ENCODE results near the gene TECR. TPM values are rescaled to one million over a fixed set of nuclear protein-coding genes. Genes with fewer than 3 reads are reported as not detected.
"Not testable (repeated sequence)": the region's sequence is repeated elsewhere in the genome, so short reads cannot be mapped to it uniquely, and the experiment has no call there.

TECR gene
- total and polyA plus RNA-seq, 4 donors = 40.1 to 112 (median 60.5) TPM

DNA sequence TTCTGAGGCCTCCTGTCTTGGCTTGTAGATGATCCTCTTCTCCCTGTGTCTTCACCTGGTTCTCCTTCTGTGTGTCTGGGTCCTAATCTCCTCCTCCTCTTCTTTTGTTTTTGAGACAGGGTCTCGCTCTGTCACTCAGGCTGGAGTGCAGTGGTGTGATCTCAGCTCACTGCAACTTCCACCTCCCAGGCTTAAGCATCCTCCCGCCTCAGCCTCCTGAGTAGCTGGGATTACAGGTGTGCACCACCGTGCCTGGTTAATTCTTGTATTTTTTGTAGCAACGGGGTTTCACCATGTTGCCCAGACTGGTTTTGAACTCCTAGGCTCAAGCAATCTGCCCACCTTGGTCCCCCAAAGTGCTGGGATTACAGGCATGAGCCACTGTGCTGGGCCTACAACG lies 82.8 kb downstream of the TECR start:
- H3K27me3 ChIP-seq (ENCODE audit: control insufficient read depth in 1 of 2, insufficient read depth in 2 of 2, low read length in 1 of 2); H3K27ac ChIP-seq (ENCODE audit: low read depth in 1 of 2, low read length in 2 of 2); H3K4me3 ChIP-seq (ENCODE audit: low read length in 2 of 2); intact Hi-C loops (cut with DNase I); DNase-seq; ATAC-seq (ENCODE audit: low FRiP score); H3K4me1 ChIP-seq (ENCODE audit: control insufficient read depth in 1 of 2, insufficient read depth in 2 of 2, low read length in 2 of 2); H3K36me3 ChIP-seq (ENCODE audit: control insufficient read depth in 1 of 2, insufficient read depth in 2 of 2, low read length in 1 of 2); H3K9me3 ChIP-seq (ENCODE audit: control insufficient read depth, low read length): not testable (repeated sequence)
- WGBS, 2 donors = 61 to 81% methylated on average over 5 of the region's 5 CpGs

DNA sequence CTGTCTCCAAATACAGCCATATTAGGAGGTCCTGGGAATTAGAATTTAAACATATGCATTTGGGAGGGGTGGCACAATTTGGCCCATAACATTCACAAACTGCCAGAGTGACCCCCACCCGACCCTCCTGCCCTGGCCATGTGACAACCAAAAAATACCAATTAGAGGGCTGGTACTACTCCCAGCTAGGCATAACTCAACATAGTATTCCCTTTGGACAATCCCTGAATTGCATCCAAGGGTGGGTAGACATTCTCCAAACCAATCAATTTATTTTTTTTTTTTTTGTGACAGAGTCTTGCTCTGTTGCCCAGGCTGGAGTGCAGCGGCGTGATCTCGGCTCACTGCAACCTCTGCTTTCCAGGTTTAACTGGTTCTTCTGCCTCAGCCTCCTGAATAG lies 83.3 kb downstream of the TECR start:
- H3K4me3 ChIP-seq (ENCODE audit: low read length in 2 of 2) = no peak overlapping the region
- no peaks in the 10 kb centered on the region for H3K4me1 ChIP-seq (ENCODE audit: control insufficient read depth in 1 of 2, insufficient read depth in 2 of 2, low read length in 2 of 2)
- no peaks in the 10 kb centered on the region for H3K36me3 ChIP-seq (ENCODE audit: control insufficient read depth in 1 of 2, insufficient read depth in 2 of 2, low read length in 1 of 2)
- ATAC-seq (ENCODE audit: low FRiP score) (no peak), DNase-seq (no peak)
- H3K27me3 ChIP-seq (ENCODE audit: control insufficient read depth in 1 of 2, insufficient read depth in 2 of 2, low read length in 1 of 2) = no peaks in the 10 kb centered on the region
- no peak overlapping the region for H3K27ac ChIP-seq (ENCODE audit: low read depth in 1 of 2, low read length in 2 of 2)
- 71 to 80% methylated on average over 4 of the region's 4 CpGs for WGBS, 2 donors
- no peaks in the 10 kb centered on the region for H3K9me3 ChIP-seq (ENCODE audit: control insufficient read depth, low read length)
- intact Hi-C loops (cut with DNase I) = no loop called here

DNA sequence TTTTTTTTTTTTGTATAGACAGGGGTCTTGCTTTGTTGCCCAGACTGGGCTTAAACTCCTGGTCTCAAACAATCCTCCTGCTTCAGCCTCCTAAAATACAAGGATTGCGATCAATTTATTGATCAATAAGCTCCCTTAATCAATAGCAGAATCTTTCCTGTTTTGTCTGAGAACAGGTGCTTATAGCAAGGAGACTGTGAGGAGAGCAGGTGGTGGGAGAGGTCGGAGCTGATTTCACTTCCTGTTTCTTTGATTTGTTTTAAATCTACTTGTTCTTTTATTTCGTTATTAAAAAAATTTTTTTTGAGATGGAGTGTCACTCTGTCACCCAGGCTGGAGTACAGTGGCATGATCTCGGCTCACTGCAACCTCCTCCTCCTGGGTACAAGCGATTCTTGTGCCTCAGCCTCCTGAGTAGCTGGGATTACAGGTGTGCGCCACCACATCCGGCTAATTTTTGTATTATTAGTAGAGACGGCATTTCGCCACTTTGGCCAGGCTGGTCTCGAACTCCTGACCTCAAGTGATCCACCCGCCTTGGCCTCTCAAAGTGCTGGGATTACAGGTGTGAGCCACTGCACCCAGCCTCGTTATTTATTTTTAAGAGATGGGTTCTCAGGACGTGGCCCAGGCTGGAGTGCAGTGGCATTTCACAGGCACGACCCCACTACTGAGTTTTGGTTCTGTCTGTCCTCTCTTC lies 84.2 kb downstream of the TECR start:
- H3K27ac ChIP-seq (ENCODE audit: low read depth in 1 of 2, low read length in 2 of 2); H3K36me3 ChIP-seq (ENCODE audit: control insufficient read depth in 1 of 2, insufficient read depth in 2 of 2, low read length in 1 of 2); ATAC-seq (ENCODE audit: low FRiP score); H3K4me3 ChIP-seq (ENCODE audit: low read length in 2 of 2); DNase-seq; H3K27me3 ChIP-seq (ENCODE audit: control insufficient read depth in 1 of 2, insufficient read depth in 2 of 2, low read length in 1 of 2); intact Hi-C loops (cut with DNase I); H3K9me3 ChIP-seq (ENCODE audit: control insufficient read depth, low read length); H3K4me1 ChIP-seq (ENCODE audit: control insufficient read depth in 1 of 2, insufficient read depth in 2 of 2, low read length in 2 of 2): not testable (repeated sequence)
- WGBS, 2 donors = 71 to 72% methylated on average over 14 of the region's 14 CpGs

DNA sequence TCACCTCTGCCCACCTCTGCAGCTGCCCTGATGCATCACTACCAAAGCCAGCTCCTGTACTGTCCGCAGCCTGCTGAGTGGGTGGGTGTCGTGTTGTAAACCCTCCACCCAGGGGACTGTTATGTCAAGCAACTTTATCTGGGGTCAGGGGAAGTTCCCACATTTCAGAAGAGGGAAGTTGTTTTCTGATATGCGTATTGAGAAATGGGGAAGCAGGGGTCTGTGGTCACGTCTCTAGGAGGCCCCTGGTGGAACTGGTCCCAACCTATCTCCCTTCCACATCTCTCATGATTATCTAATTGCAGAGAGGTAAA lies 84.7 kb downstream of the TECR start:
- H3K27me3 ChIP-seq (ENCODE audit: control insufficient read depth in 1 of 2, insufficient read depth in 2 of 2, low read length in 1 of 2) = no peaks in the 10 kb centered on the region
- intact Hi-C loops (cut with DNase I) = no loop called here
- H3K9me3 ChIP-seq (ENCODE audit: control insufficient read depth, low read length) = peaks cover 2% of the 10 kb centered on the region
- DNase-seq (no peak), ATAC-seq (ENCODE audit: low FRiP score) (no peak)
- 55 to 62% methylated on average over 4 of the region's 4 CpGs for WGBS, 2 donors
- no peaks in the 10 kb centered on the region for H3K4me1 ChIP-seq (ENCODE audit: control insufficient read depth in 1 of 2, insufficient read depth in 2 of 2, low read length in 2 of 2)
- H3K27ac ChIP-seq (ENCODE audit: low read depth in 1 of 2, low read length in 2 of 2) = no peak overlapping the region
- no peaks in the 10 kb centered on the region for H3K36me3 ChIP-seq (ENCODE audit: control insufficient read depth in 1 of 2, insufficient read depth in 2 of 2, low read length in 1 of 2)
- no peak overlapping the region for H3K4me3 ChIP-seq (ENCODE audit: low read length in 2 of 2)

Small RNAs within 50 kb of the gene (microRNA-seq; reads per million reads assigned to microRNA genes)
- 0.60 to 0.99 reads per million in 2 donors for gene MIR639

Other genes with a start within 250 kb of the TECR start
- gene ADGRE5, start 148.2 kb upstream of the TECR start, total RNA-seq = 100 to 1,000 TPM; 158 to 337 TPM
- gene ADGRE5, start 148.2 kb upstream of the TECR start, polyA plus RNA-seq = 10 to 100 TPM; 38.6 to 92.7 TPM
- 10 to 100 TPM; 45.0 to 49.5 TPM for gene DDX39A, start 110.3 kb upstream of the TECR start, total RNA-seq
- 10 to 100 TPM; 28.5 to 98.7 TPM for gene DDX39A, start 110.3 kb upstream of the TECR start, polyA plus RNA-seq
- gene PKN1, start 96.3 kb upstream of the TECR start, total RNA-seq = 100 to 1,000 TPM; 106 to 112 TPM
- 10 to 100 TPM; 38.7 to 68.1 TPM for gene PKN1, start 96.3 kb upstream of the TECR start, polyA plus RNA-seq
- 1 to 10 TPM; 2.3 to 4.4 TPM for gene PTGER1, start 54.2 kb upstream of the TECR start, total RNA-seq
- gene PTGER1, start 54.2 kb upstream of the TECR start, polyA plus RNA-seq = not detected
- gene GIPC1, start 33.5 kb upstream of the TECR start, total RNA-seq = 10 to 100 TPM; 42.3 to 53.0 TPM
- 100 to 1,000 TPM in 1 of 2 donors, 10 to 100 TPM in 1; 55.8 to 117 TPM for gene GIPC1, start 33.5 kb upstream of the TECR start, polyA plus RNA-seq
- gene DNAJB1, start 11.2 kb upstream of the TECR start, total RNA-seq = 10 to 100 TPM; 58.0 to 95.8 TPM
- gene DNAJB1, start 11.2 kb upstream of the TECR start, polyA plus RNA-seq = 10 to 100 TPM; 34.8 to 44.3 TPM
- 100 to 1,000 TPM; 118 to 126 TPM for gene NDUFB7, start 42.5 kb downstream of the TECR start, total RNA-seq
- 100 to 1,000 TPM; 433 to 452 TPM for gene NDUFB7, start 42.5 kb downstream of the TECR start, polyA plus RNA-seq
- gene CLEC17A, start 53.5 kb downstream of the TECR start, total RNA-seq = under 1 TPM in 1 of 2 donors, not detected in 1; 0.18 TPM
- gene CLEC17A, start 53.5 kb downstream of the TECR start, polyA plus RNA-seq = not detected
- gene ADGRE3, start 145.2 kb downstream of the TECR start, total RNA-seq = under 1 TPM in 1 of 2 donors, not detected in 1; 0.63 TPM
- gene ADGRE3, start 145.2 kb downstream of the TECR start, polyA plus RNA-seq = not detected
- gene ZNF333, start 160.5 kb downstream of the TECR start, total RNA-seq = 10 to 100 TPM; 31.8 to 33.6 TPM
- gene ZNF333, start 160.5 kb downstream of the TECR start, polyA plus RNA-seq = 10 to 100 TPM in 1 of 2 donors, 1 to 10 TPM in 1; 5.6 to 26.9 TPM
- 1 to 10 TPM; 8.1 to 8.3 TPM for gene ADGRE2, start 249.0 kb downstream of the TECR start, total RNA-seq
- gene ADGRE2, start 249.0 kb downstream of the TECR start, polyA plus RNA-seq = 1 to 10 TPM in 1 of 2 donors, under 1 TPM in 1; 0.23 to 1.1 TPM

Measured in aorta (tissue), 5 donors.